Esophagus muscularis mucosa (tissue), 4 donors: ENCODE data around the gene OTUD4. TPM values are rescaled to one million over a fixed set of nuclear protein-coding genes. Genes with fewer than 3 reads are reported as not detected.

Experiments used
- DNase-seq: peaks from one replicate; pipeline ENCODE4 v3.0.0-alpha.2; 2017; ENCODE audit errors: extremely low spot score
- H3K27ac ChIP-seq, 4 donors: fragments of 200-600 bp; sonication (generic); replicated peaks in 1 of 4; 1 replicate in 3 of 4; 2 replicates in 1 of 4; pipeline ENCODE4 v1.5.1; 2016 to 2019; ENCODE audit warnings: mild to moderate bottlenecking in 1 of 4
- H3K27me3 ChIP-seq, 4 donors: fragments of 200-600 bp; sonication (generic); one replicate each; pipeline versions ENCODE4 v1.5.1 to v1.6.0; 2016 to 2019
- H3K36me3 ChIP-seq, 4 donors: fragments of 200-600 bp; sonication (generic); one replicate each; pipeline ENCODE4 v1.5.1; 2016 to 2019
- H3K4me1 ChIP-seq, 4 donors: fragments of 200-600 bp; sonication (generic); one replicate each; pipeline ENCODE4 v1.5.1; 2016 to 2019
- H3K4me3 ChIP-seq, 4 donors: fragments of 200-600 bp; sonication (generic); 1 replicate in 2 of 4; 2 replicates in 2 of 4; pipeline ENCODE4 v1.5.1; 2016 to 2019; ENCODE audit warnings: mild to moderate bottlenecking in 4 of 4, moderate library complexity in 1 of 4
- H3K9me3 ChIP-seq, 4 donors: fragments of 200-600 bp; sonication (generic); 1 replicate in 3 of 4; 2 replicates in 1 of 4; pipeline ENCODE4 v1.5.1; 2016 to 2019
- CTCF ChIP-seq, 3 experiments: fragments of 200-600 bp in 2 of 3; fragments of 450-650 bp in 1 of 3; sonication (generic) in 2 of 3; IDR thresholded peaks; one replicate each; pipeline ENCODE4 v1.5.1; 2017 to 2019; ENCODE audit warnings: antibody characterized with exemption in 3 of 3, mild to moderate bottlenecking in 2 of 3, moderate library complexity in 1 of 3
- EP300 ChIP-seq: sonication (generic); formaldehyde crosslinking; IDR thresholded peaks from one replicate; pipeline ENCODE4 v1.6.1; 2017; ENCODE audit warnings: antibody characterized with exemption
- POLR2A ChIP-seq: fragments of 450-650 bp; IDR thresholded peaks from one replicate; pipeline ENCODE4 v1.6.1; 2017; ENCODE audit warnings: antibody characterized with exemption, moderate library complexity, mild to moderate bottlenecking, low read depth
- POLR2AphosphoS5 ChIP-seq, 2 donors: sonication (generic); formaldehyde crosslinking; IDR thresholded peaks; one replicate each; pipeline ENCODE4 v1.6.1; 2017; ENCODE audit warnings: antibody characterized with exemption in 2 of 2
- WGBS: methylation state at CpG from one replicate; pipeline ENCODE4 v1.1.5; 2018; 5-methylcytosine and 5-hydroxymethylcytosine counted together
- intact Hi-C: fragments of 100-400 bp; cut with DNase I; formaldehyde crosslinking; loops from one replicate; pipeline ENCODE4 v1.15.1; 2023
- small RNA-seq, 3 donors: library from RNA; depleted of rRNA; stranded (forward); fragments of <200 nt; gene quantifications; one replicate each; pipeline ENCODE3, GENCODE V24; 2016
- total RNA-seq, 4 donors: library from RNA; depleted of rRNA; stranded (reverse); fragments of >200 nt; gene quantifications; one replicate each; pipeline versions ENCODE4 v1.1.0 to v1.2.1, GENCODE V29; 2016

Gene OTUD4
- total RNA-seq, 4 donors from 2014 or later: 29.8 to 49.1 (median 38.3) TPM

GRCh38 chr4:145090380-145090779 is 90.0 kb downstream of the OTUD4 start:
- 86% methylated on average over 1 of the region's 1 CpG for WGBS
- intact Hi-C loops: no loop called here

GRCh38 chr4:145083891-145084605 is 96.3 kb downstream of the OTUD4 start:
- no peak for DNase-seq
- Histone ChIP-seq H3K36me3 (peaks cover 6 to 33% (median 17%) of the 10 kb centered on the region in 4 donors), H3K4me3 (no peak overlapping the region), H3K27ac (no peak overlapping the region), H3K27me3 (no peaks in the 10 kb centered on the region), H3K4me1 (no peaks in the 10 kb centered on the region), H3K9me3 (no peaks in the 10 kb centered on the region)
- 85% methylated on average over 1 of the region's 1 CpG for WGBS
- intact Hi-C loops: no loop called here
- TF ChIP-seq POLR2AphosphoS5 (IDR thresholded peaks at IDR 0.05): no peak
- no peak for TF ChIP-seq EP300
- TF ChIP-seq POLR2A: no peak
- no peak for TF ChIP-seq CTCF (IDR thresholded peaks at IDR 0.05)

More at GRCh38 chr4:145090380-145090779, 90.0 kb downstream of the OTUD4 start:
- Histone ChIP-seq H3K4me3 (no peak overlapping the region), H3K4me1 (no peaks in the 10 kb centered on the region), H3K9me3 (peaks cover 3 to 7% (median 7%) of the 10 kb centered on the region in 4 donors), H3K27ac (no peak overlapping the region), H3K27me3 (no peaks in the 10 kb centered on the region), H3K36me3 (peaks cover 27 to 66% (median 53%) of the 10 kb centered on the region in 4 donors)
- no peak for DNase-seq
- no peak for TF ChIP-seq POLR2A
- TF ChIP-seq POLR2AphosphoS5 (IDR thresholded peaks at IDR 0.05): no peak
- TF ChIP-seq EP300: no peak

Small RNA genes lying within 50 kb of the gene (small RNA-seq; reads per million reads assigned to genes)
- 0 reads per million in 3 donors for gene RF00019

Other genes starting within 250 kb of the OTUD4 start
- 10 to 100 TPM; 17.8 to 32.0 (median 21.3) TPM for gene ANAPC10, start 82.4 kb downstream of the OTUD4 start, total RNA-seq
- 10 to 100 TPM; 35.7 to 78.4 (median 42.5) TPM for gene ABCE1, start 82.3 kb downstream of the OTUD4 start, total RNA-seq